NCI-H524 treated with DMSO at 0.1 percent for 48 hours (cell line): Measurements from ENCODE around the gene ARHGAP6.
A peak's percentile ranks its signal among the peaks of the same experiment; 100 is the strongest.
"Not testable (repeated sequence)": the region's sequence is repeated elsewhere in the genome, so short reads cannot be mapped to it uniquely, and the experiment has no call there.

Experiments
- DNase-seq: peaks from one replicate; lab custom pipeline; 2025; lab: John Stamatoyannopoulos, UW

The ARHGAP6 gene

GRCh38 chrX:11148401-11148800 lies 517.3 kb downstream of the ARHGAP6 start:
- no peak for DNase-seq

DNA sequence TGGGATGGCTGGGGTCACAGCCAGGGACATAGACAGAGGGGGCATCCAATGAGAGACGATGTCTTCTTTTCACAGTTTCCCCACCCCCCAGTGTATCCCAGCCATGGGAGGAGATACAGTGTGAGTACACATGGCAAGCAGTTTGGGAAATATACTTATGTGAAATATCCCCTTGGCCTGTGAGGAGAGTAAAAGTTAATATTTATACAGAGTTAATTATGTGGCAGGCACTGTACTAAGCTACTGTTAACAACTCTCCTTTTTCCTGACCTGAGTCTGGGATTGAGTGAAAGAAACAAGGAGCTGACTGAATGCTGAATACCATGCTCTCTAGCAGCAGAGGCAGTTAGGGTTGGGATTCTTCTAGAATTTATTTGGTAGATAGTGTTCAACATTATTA lies 519.3 kb downstream of the ARHGAP6 start:
- DNase-seq = no peak

DNA sequence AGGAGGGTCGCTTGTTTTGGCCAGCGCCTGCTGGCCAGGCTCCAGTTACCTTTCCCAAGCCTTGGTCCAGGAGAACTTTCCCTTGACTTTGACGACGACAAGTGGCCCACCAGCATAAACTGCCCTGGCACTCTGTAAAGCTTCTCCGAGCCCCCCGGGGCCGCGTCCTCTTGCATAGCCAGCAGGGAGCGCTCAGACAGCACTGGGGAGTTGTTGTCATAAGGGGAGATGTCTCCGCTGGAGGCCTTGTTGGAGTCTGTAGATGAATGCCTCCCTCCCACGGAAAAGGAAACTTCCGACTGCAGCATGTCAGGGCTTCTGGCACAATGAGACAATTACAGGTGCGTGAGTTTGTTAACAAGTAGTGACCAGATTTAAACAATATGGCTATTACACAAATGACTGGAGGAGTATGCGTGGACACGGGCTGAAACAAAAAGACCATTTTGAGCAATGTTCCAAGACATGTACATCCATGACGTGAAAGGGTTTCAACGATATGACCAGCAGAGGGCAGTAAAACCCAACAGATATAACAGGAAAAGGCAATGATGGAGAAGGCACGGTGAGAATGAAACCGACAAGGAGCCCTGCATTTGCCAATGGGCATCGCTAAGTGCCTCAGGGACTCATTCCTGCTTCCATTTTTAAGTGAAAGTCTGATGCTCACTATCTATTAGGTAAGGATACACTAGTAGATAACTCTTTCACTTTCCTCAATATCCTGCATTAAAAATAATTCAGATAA lies 521.6 kb downstream of the ARHGAP6 start:
- peak; percentile 7 for DNase-seq

DNA sequence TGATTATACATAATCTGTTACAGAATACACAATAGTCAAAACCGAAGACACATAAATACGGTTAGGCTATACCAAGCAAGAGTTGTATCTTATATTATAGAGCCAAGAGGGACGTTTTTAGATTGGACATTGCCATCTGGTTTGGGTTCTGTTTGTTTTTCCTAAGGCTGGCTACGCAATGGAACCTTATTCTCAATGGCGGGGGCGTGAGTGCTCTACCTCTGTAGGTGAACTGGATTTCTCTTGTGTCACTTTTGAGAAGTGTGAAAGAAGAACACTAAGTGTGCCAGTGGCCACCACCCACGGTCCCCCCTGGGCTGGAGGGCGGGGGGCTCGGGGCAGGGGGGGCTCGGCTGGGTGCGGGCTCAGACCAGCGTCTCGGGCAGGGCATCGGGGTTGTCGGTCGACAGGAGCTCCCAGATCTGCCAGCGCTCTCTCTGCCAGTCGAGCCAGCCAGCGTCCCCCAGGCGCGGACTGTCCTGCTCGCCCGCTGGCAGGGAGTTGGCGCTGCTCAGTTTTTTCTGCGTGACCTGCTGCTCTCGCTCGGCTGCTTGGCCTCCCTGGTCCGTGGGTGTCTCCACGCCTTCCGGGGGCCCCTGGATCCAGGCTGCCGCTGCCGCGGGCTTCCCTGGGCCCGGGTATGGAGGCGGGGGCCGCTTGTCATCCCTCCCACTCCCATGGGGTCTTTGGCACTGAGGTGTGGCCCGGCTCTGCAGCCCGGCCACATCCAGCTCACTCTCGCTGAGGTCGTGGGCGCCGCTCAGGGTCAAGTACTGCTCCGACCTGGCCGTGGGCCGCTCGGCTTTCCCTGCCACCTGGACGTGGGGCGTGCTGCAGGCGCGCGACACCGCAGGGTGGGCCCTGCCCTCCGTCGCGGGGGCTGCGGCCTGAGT lies 527.0 kb downstream of the ARHGAP6 start:
- no peak for DNase-seq

GRCh38 chrX:11137543-11138139 lies 528.1 kb downstream of the ARHGAP6 start:
- no peak for DNase-seq

DNA sequence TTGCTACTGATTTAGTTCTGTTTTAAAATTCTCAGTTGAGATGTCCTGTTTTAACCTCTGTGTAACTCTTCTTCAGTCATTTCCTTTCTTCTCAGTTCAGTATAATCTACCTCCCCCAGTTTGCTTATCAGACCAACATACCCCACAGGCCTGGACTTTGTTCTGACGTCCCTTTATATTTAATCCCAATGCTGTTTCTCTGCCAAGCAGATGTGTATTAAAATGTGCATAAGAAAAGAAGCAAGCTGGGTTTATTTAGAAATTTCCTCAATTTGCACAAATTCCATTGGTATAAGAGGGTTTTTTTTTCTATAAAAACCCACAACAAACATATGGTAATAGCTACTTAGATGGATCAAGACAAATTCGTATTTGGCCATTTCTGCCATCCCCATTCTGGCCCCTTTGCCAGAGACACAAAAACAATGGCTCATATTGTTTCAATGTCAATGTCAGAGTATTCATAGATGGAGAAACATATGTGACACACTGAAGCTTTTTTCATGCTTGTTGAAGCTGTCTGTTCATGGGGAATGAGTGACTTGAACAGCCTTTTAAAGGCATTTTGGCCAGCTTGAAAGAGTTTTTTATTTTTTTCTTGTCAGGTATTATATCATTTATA lies 530.0 kb downstream of the ARHGAP6 start:
- DNase-seq = no peak

DNA sequence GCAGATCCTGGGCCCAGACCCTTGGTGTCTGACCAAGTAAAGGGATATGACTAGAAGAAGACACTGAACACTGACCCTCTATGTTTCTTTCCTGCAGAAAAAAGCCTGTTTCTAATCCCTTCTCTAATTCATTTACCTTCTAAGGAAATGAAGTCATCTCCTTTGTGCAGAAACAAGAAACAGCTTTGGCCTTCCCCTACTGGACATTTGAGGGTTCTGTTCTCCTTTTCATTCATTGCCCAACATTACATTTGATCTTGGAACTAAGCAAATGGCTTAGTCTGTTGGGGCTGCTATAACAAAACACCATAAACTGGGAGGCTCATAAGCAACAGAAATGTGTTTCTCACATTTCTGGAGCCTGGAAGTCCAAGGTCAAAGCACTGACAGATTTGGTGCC lies 534.6 kb downstream of the ARHGAP6 start:
- no peak for DNase-seq

DNA sequence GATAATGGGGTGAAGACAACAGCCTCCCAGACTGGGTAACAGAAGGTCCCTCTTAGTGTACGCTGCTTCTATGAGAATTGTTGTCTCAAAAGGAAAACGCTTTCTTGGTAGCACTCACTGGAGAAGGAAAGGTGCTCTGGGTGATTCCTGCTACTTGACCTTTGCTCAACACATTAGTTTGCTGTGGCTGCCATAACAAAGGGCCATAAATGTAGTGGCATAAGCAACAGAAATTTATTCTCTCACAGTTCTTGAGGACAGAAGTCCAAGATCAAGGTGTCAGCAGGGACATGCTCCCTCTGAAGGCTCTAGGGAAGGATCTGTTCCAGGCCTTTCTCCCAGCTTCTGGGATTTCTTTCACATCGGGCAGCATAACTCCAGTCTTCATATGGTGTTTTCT lies 535.6 kb downstream of the ARHGAP6 start:
- no peak for DNase-seq

- DNase-seq = no peak
These were observed 536.1 kb downstream of the ARHGAP6 start for GRCh38 chrX:11129534-11130105.

DNA sequence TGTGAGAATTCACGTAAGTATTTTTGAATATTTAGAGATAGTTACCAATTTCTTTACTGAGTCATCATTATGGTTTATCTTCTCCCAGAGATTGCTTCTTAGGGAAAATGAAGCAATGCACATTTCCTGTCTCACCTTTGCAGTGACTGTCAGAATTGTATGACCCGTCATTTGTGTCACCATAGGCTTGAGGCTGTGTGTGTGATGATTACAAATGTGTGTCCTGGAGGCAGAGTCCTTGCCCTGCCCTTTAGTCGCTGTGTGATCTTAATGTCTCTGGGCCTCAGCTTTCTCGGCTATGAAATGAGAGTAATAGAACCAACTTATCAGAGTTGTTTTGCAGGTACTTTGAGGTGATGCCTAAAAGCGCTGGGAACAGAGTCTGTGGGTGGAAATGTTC lies 540.7 kb downstream of the ARHGAP6 start:
- no peak for DNase-seq

DNA sequence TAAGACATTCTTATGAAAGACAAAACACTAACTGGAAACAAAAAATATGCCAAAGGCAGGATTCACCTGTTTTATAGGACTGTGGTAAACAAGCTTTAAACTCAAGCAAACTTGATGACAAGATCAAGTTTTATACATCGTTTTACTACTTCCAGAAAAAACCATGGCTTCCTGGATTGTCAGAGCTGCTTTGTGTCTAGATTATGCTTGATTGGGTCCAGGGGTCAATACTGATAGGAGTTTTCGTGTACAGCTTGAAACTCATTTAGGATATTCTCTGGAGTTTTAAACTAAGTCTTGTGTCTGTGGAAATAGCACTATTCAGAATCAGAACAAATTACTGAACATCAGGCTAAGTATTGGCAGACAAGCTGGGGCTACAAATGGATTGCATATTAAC lies 541.6 kb downstream of the ARHGAP6 start:
- DNase-seq = no peak

DNA sequence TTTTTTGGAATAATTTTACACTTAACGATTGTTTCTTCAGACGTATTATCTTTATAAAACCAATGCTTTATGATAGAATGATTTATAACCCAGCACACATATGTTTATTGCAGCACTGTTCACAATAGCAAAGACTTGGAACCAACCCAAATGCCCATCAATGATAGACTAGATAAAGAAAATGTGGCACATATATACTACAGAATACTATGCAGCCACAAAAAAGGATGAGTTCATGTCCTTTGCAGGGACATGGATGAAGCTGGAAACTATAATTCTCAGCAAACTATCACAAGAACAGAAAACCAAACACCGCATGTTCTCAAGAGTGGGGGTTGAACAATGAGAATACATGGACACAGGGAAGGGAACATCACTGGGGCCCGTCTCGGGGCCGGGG lies 542.6 kb downstream of the ARHGAP6 start:
- DNase-seq = not testable (repeated sequence)

DNA sequence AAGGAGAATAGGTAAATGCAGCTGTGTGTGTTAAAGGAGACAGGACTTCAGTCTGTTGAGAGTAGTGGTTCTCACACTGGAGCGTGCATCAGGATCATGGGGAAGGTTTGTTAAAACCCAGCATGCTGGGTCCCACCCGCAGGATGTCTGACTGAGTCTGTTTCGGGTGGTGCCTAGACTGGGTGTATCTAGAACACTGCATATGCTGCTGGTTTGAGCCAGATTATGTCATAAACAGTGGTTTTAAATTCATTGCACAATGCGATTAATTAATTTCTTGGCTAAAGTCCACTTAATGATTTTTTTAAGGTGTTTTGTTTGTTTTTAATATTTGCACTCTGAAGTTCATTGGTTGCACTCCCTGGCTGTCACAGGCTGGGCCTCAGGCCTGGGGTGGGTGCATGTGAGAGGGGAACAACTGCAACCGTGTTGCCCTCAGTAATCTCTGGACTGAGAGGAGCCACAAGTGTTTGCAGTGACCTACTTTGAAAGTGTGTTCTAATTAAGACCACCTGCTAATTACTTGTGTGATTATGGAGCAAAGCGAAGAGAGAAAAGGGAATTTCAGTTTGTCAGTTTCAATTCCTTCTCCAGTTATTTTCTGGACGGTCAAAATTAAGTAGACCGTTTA lies 546.3 kb downstream of the ARHGAP6 start:
- no peak for DNase-seq

DNA sequence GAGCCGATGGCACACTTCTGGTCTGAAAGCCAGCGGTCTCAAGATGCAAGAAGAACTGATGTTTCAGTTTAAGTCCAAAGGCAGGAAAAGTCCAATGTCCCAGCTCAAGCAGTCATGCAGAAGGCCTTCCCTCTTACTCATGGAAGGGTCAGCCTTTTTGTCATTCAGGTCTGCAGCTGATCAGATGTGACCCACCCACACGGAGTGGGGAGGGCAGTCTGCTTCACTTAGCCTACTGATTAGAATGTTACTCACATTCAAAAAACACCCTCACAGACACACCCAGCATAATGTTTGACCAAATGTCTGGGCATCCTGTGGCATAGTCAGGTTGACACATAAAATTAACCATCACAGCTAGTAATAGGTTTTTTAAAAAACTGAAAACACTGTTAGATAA lies 548.0 kb downstream of the ARHGAP6 start:
- no peak for DNase-seq

DNA sequence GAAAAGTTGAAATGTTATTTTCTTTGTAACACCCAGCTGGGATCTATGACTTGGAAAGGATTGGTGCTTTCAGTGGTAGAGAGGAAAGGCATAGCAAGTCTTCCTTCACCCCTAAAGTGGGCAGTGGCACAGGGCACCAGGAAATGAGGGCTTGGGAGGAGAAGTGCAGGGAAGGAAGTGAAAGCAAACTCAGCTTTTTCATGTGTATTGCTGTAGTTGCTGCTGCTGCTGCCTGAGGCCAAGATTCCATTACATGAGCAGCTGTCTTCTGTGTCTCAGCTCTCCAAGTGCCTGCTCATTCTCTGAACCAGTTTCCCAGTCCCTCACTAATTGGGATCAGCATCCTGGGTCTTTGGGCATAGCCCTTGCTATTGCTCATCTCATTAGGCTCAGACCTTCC lies 552.0 kb downstream of the ARHGAP6 start:
- no peak for DNase-seq

DNA sequence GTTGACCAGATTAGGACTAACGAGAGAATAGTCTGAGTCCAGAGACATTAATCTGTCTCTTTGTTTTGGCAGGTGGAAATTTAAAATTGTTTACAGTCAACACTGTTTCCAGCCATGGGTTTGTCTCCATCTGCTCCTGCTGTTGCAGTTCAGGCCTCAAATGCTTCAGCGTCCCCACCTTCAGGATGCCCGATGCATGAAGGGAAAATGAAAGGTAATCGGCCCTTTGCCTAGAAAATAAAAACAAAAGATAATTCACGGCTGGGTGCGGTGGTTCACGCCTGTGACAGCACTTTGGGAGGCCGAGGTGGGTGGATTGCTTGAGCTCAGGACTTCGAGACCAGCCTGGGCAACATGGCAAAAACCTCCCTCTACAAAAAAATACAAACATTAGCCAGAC lies 553.8 kb downstream of the ARHGAP6 start:
- DNase-seq = no peak

- DNase-seq = peak; percentile 64
These were observed 554.5 kb downstream of the ARHGAP6 start, which contains the start of gene HCCS for GRCh38 chrX:11111037-11111851. Gene HCCS (plus strand): TSS chrX:11111332. CDS start chrX:11112061, 729 bp downstream.

DNA sequence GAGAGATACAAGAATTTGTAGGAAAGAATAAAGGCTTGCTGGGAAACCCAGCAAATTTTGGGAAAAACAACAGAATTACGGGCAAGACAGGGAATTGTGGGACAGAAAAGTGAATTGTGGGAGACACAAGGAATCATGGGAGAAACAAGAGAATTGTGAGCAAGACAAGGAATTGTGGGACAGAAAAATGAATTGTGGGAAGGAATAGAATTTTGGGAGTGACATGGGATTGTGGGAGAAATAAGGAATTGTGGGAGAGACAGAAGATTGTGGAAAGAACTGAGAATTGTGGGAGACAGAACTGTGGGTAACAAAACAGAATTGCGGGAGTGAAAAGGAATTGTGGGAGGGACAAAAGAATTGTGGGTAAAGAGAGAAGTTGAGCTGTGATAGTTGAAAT lies 555.8 kb downstream of the ARHGAP6 start:
- DNase-seq = no peak

GRCh38 chrX:11108253-11108941 lies 557.3 kb downstream of the ARHGAP6 start:
- no peak for DNase-seq

DNA sequence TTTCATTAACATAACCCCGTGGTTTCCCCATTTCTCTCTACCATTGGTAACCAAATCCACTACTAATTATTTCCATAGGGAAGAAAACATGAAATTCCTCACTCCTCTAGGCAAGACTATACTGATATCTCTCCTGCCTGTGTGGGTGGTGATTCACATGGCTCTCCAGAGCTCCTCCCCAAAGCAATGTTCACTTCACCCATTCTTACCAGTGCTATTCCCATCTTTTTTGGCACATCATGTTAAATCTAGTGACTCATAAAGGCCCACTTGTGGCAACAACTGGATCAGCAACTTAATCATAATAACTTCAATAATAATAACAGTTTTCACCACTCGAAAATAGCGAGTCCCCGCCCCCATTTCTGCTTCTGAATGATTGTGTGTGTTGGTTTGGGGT lies 560.6 kb downstream of the ARHGAP6 start:
- DNase-seq = no peak
